Mesothelial cell of epicardium (in vitro differentiated cells): ENCODE data around the gene ZNF80. TPM values are rescaled to one million over a fixed set of nuclear protein-coding genes. Genes with fewer than 3 reads are reported as not detected.

Experiments used
- DNase-seq, 2 experiments: peaks; one replicate each; pipeline ENCODE4 v3.0.0; 2021; ENCODE audit warnings: low spot score in 2 of 2; ENCODE audit not compliant: unreplicated experiment in 2 of 2
- H3K27ac Mint-ChIP-seq: 2 replicates; pipeline ENCODE4 v1.8.0; 2021; ENCODE audit warnings: mixed read lengths
- H3K27me3 Mint-ChIP-seq: 2 replicates; pipeline ENCODE4 v1.8.0; 2021; ENCODE audit warnings: low read depth, mixed read lengths
- H3K36me3 Mint-ChIP-seq: 2 replicates; pipeline ENCODE4 v1.8.0; 2021; ENCODE audit warnings: mixed read lengths
- H3K4me1 Mint-ChIP-seq: 2 replicates; pipeline ENCODE4 v1.8.0; 2021; ENCODE audit warnings: mixed read lengths
- H3K4me3 Mint-ChIP-seq: 2 replicates; pipeline ENCODE4 v1.8.0; 2021; ENCODE audit warnings: mild to moderate bottlenecking, moderate library complexity, mixed read lengths
- H3K9me3 Mint-ChIP-seq: 2 replicates; pipeline ENCODE4 v1.8.0; 2021; ENCODE audit warnings: mixed read lengths
- CTCF ChIP-seq: fragments of 200-600 bp; sonication (generic); IDR thresholded peaks from one replicate; pipeline ENCODE4 v1.5.0; 2021; ENCODE audit warnings: antibody characterized with exemption; ENCODE audit not compliant: unreplicated experiment
- total RNA-seq: library from RNA; stranded (reverse); gene quantifications from 3 replicates; pipeline ENCODE4 v1.2.1, GENCODE V29; 2021

ZNF80 gene
- total RNA-seq, 1 donor from 2014 or later, result not detected

- no peak for DNase-seq
- TF ChIP-seq CTCF, result no peak
- H3K27ac Mint-ChIP-seq, result no peak overlapping the region
- no peak overlapping the region for H3K4me3 Mint-ChIP-seq
- H3K27me3 Mint-ChIP-seq, result peaks cover 24% of the 10 kb centered on the region
- H3K9me3 Mint-ChIP-seq, result no peaks in the 10 kb centered on the region
- no peaks in the 10 kb centered on the region for H3K4me1 Mint-ChIP-seq
- no peaks in the 10 kb centered on the region for H3K36me3 Mint-ChIP-seq
Observed at GRCh38 chr3:114213627-114214541, 23.5 kb downstream of the ZNF80 start.

GRCh38 chr3:114213292-114213626, 24.1 kb downstream of the ZNF80 start:
- Mint-ChIP-seq H3K27me3 (peaks cover 23% of the 10 kb centered on the region), H3K9me3 (no peaks in the 10 kb centered on the region), H3K27ac (no peak overlapping the region), H3K4me1 (no peaks in the 10 kb centered on the region), H3K4me3 (no peak overlapping the region), H3K36me3 (no peaks in the 10 kb centered on the region)
- no peak for TF ChIP-seq CTCF
- DNase-seq, result no peak

- no peak for DNase-seq
- Mint-ChIP-seq H3K9me3 (no peaks in the 10 kb centered on the region), H3K27ac (no peak overlapping the region), H3K4me1 (no peaks in the 10 kb centered on the region), H3K27me3 (peaks cover 26% of the 10 kb centered on the region), H3K36me3 (no peaks in the 10 kb centered on the region), H3K4me3 (no peak overlapping the region)
- no peak for TF ChIP-seq CTCF
Observed at GRCh38 chr3:114212646-114213045, 24.7 kb downstream of the ZNF80 start.

- H3K4me3 Mint-ChIP-seq, result no peak overlapping the region
- no peaks in the 10 kb centered on the region for H3K9me3 Mint-ChIP-seq
- H3K27ac Mint-ChIP-seq, result no peak overlapping the region
- H3K27me3 Mint-ChIP-seq, result peaks cover 34% of the 10 kb centered on the region
- no peaks in the 10 kb centered on the region for H3K36me3 Mint-ChIP-seq
- no peaks in the 10 kb centered on the region for H3K4me1 Mint-ChIP-seq
- no peak for TF ChIP-seq CTCF
- no peak for DNase-seq
Observed at GRCh38 chr3:114207768-114208167, 29.6 kb downstream of the ZNF80 start.

- H3K27ac Mint-ChIP-seq, result no peak overlapping the region
- H3K4me3 Mint-ChIP-seq, result no peak overlapping the region
Observed at GRCh38 chr3:114206342-114206741, 31.0 kb downstream of the ZNF80 start.

More at GRCh38 chr3:114206342-114206741, 31.0 kb downstream of the ZNF80 start:
- no peaks in the 10 kb centered on the region for H3K36me3 Mint-ChIP-seq
- H3K4me1 Mint-ChIP-seq, result no peaks in the 10 kb centered on the region
- DNase-seq, result no peak
- no peak for TF ChIP-seq CTCF
- no peaks in the 10 kb centered on the region for H3K9me3 Mint-ChIP-seq
- H3K27me3 Mint-ChIP-seq, result peaks cover 28% of the 10 kb centered on the region
